ENCODE results near the gene SEMA6A.
"Not testable (repeated sequence)": the region's sequence is repeated elsewhere in the genome, so short reads cannot be mapped to it uniquely, and the experiment has no call there.

Gene SEMA6A

DNA sequence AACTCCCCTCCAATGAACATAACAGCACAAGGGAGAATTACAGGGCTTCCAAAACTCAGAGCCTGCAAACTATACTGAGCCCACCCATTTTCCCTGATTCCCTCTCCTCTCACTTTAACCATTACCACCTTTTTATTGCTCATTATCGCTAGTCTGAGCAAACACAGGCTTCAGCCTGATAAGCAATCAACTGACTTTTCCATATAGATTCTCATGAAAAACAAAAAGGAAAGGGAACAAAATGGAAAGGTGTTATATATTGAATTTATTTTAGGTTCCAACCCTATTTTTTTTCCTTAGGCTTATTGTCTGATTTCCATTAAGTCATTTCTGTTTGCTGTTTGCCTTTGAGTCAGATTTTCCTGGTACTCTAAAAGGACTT is 27.9 kb downstream of the SEMA6A start:
- no peak for DNase-seq

DNA sequence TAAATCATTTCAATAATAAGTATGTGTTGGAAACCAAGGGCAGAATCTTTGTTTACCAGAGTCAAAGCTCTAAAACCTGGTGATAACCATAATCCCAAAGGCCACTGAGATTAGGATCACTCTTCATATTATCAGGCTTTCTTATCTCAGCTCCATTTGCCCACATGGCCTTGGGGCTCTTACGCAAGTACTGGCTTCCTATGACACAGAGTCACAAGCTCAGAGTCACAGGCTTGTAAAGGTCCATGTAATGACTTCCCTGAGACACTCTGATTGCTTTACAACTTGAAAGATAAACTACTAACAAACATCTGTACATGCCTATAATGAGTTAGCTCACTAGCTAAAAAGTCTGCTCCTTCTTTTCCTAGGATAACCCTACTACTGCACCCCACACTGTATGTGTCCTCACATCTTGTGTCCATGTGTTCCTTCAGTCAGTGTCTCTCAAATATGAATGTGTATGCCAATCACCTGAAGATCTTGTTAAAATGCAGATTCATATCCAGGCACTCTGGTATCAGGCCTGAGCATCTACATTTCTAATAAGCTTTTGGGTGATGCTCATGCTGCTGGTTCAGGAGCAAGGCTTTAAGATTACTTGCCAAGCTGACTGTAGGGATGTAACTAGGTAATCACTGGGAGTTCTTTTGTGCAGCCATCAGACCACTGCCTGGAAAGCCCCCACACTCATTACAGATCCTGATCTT is 28.4 kb downstream of the SEMA6A start:
- DNase-seq: no peak

DNA sequence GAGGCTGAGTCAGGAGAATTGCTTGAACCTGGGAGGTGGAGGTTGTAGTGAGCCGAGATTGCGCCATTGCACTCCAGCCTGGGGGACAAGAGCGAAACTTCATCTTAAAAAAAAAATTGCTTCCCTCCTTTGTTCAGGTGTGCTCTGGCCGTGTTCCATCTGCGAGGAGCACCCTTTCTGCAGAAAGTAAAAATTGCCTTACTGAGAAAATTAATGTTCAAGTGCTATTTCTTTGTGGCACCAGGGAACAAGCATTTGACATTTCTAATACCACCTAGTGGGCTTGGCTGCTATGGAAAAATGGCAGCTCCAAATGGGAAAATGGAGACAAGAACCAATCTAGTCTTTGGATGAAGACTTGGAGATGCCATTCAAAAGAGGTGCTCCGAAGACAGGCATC is 29.2 kb downstream of the SEMA6A start:
- not testable (repeated sequence) for DNase-seq

DNA sequence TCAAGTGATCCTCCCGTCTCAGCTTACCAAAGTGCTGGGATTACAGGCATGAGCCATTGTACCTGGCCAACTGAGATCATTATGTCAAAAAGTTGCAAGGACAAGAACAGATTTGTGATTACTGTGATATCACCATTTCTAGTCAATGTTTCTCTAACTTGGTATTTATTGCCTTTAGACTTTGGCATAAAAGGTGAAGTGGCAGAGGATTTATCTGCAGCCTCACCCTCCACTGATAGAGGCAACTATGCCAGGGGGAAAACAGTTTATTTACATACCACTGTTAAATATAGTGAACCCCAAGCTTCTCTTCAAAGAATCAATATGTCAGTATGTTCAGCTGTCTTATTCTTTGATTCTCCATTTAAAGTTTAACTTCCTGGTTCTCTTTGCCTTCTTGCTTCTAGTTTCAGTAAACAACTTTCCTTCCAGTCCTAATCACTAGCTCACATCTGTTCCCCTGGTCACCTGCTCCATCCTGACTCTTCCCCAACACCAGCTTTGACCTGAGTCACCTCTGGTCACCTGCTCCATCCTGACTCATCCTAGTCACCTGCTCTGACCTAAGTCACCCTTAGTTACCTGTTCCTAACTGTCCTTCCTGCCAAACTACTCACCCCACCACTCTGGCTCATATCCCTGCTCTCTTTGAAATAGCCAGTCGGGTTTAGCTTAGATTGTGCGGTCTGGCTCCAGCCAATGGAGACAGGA is 29.9 kb downstream of the SEMA6A start:
- no peak for DNase-seq

DNA sequence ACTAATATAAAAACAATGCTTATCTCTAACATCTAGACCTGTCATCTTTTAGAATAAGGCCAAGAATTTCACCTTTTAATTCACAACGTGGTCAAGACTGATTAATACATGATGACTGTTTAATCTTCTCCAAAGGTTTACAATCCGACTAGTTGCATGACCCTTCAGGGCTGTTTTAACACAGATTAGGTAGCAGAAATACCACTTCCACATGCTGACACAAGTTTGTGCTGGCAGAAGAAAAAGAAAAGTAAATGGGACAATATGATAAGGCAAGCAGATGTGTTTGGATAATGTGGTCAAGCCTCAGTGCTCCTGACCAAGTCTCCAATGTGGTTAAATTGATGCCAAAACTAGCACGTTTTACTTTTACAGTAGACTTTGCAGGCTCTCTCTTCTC is 31.1 kb downstream of the SEMA6A start:
- no peak for DNase-seq

DNA sequence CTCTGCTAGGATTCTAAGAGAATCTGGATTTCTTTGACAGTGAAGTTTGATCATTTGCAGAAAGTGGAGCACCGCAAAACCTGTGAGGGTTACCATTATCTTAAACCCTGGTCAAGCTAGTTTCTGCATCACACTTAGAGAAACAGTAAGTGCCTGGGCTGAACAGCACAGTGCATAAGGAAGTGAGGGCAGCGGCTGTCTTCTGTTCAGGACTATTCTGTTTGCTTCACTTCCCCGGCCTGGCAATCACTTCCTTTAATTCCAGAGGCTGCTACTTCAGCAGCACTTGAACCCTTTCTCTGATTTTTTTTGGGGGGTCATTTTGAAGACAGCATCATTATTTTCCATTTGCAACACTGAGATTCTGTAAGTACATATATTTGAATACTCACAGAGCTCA is 32.0 kb downstream of the SEMA6A start:
- DNase-seq: no peak

DNA sequence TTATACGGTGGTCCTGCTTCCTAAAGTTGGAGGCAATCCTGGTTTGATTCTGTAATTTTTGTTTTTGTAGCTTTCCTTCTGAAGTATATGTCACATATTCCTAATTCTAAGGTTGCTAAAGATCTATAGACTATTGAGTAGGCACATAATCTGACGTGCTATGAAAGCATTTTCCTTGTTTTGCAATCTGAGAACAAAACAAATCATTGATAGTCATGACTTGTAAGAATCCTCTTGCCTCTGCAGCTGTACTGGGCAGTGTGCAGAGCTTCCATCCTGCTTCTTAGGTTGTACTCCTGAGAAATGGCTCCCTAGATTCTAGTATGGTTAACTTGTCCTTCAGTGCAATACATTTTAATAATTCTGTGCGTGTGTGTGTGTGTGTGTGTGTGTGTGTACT is 35.4 kb downstream of the SEMA6A start:
- DNase-seq: no peak

DNA sequence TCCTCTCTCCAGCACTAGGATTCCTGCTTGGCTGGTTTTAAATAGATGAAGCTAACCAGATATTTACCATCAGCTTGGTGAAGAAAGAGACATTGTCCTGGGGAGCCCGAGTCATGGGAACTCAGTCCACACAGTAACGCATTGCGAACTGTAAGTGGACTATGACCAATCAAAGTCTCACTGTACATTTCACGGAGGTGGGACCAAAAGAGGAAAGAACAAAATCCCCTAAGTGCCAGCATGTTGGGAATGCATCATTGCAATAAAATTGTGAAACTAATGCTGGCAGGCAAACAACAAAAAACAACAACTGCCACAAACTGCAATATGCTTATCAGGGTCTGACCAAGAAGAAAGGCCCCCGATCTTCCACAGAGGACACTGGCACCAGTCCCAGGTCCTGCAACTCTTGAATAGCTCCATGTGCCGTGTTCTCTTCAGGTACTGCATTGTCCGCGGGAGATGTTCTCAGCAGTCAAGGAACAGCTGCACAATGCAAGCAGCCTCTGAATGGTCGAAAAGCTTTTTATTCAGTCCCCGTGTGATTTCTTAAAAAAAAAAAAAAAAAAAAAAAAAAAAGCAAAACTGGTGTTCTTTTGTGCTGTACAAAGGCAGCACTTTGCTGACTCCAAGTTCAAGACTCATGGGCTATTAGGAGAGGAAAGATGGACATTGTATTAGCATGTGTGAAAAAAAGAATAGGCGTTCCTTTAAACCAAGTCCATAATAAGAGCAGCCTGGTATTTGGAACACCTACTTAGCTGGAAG is 38.1 kb downstream of the SEMA6A start:
- DNase-seq: no peak

DNA sequence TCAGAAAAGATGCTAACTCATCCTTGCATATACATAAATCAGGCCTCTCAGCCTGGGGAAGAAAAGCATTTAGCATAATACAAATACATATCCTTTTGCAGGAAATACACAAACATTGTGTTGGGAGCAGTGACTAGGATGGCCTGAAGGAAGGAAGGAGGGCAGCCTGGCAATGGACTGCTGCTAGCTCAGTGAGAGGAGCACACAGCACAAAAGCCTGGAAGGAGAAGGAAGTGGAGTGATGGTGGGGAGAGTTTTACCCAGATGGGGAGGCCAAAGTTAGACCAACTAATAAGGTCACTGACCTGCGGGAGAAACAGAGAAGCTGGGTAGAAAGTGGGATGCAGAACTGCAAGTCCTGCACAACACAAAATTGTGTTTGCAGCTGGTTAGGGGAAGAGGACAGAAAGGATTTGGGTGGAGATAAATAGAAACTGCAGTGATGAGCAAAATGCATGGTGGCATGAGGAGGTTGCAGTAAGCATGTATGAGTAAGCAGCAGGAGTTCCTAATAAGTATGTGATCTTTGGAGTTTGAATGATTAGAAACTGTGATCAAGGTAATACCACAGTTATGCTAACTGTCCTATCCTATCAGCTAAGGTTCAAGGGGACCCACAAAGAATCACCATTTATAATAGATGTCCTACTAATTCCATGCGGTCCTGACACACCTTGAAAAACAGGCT is 39.5 kb downstream of the SEMA6A start:
- DNase-seq: no peak

DNA sequence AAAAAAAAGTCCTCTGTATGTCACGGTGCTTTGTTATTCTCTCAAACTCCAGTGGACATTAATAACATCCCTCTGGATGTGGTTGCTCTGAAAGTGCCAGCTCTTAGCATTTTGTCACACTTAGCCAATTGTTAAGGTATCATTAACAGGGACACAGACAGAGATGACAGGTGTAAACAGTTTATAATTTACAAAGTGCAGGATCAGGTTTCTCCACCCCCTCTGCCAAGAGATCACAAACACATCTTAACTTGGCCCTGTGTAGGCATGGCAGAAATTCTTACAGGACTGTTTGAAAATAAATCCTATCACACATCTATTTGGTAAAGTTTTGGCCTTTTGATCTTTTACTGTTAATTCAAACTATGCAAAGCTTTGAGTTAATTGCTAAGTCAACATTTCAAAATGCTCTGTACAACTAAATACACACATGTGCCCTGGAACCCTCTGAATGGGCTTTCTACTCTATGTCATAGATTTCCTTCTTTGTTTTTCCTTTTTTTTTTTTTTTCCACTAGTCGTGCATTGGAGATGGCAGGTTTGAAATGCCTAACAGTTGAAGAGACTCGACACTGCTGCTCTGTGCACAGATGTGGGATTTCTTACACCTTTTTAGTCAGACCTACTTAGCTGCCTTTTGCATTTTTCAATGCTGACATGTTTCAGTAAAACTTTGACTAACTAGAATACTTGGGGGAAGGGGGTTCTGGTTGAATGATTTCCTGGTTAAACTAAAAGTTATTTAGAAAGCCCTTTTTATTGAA is 41.7 kb downstream of the SEMA6A start:
- no peak for DNase-seq

DNA sequence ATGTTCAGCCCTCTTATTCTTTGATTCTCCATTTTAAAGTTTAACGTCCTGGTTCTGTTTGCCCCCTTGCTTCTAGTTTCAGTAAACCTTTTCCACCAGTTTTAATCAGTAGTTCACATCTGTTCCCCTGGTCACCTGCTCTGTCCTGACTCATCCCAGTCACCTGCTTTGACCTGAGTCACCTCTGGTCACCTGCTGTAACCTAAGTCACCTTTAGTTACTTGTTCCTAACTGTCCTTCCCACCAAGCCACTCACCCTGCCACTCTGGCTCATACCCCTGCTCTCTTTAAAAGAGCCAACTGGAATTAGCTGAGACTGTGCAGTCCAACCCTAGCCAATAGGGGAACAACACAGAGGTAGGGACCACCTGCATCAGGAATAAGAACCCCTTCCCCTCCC is 43.0 kb downstream of the SEMA6A start:
- DNase-seq: no peak

DNA sequence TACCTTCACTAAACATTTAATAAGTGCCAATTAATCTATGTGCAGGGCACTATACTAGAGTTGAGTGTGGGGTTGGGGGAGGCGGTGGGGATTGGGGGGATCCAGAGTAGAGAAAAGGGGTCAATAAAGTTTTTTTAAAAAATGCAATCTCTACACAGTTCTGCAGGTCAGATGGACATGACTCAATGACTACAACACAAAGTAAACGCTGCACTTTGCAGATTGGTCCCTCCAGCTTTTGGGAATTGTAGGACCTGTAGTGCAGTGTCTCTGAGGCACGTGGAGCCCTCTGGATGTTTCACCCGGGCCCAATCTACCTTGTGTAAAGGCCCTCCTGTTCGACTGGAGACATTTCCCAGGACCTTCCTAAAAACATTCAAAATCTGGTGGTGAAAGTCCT is 43.5 kb downstream of the SEMA6A start:
- no peak for DNase-seq

DNA sequence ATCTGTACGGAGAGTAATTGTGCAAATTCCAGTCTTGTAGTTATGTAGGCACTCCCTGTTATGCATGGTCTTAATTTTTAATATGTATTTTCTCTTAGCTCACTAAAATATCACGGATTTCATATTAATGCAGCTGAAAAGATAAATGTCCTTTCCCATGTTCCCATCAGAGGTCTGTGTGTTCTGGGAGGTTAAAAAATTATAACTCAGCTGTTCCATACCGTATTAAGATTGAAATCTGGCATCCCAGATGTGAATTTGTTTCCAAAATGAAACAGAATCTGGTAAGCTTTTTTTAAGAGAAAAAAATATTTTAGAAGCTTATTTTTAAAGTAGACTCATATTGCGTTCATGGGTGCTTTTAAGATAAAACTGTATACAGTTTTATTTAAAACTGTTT is 44.3 kb downstream of the SEMA6A start:
- no peak for DNase-seq

DNA sequence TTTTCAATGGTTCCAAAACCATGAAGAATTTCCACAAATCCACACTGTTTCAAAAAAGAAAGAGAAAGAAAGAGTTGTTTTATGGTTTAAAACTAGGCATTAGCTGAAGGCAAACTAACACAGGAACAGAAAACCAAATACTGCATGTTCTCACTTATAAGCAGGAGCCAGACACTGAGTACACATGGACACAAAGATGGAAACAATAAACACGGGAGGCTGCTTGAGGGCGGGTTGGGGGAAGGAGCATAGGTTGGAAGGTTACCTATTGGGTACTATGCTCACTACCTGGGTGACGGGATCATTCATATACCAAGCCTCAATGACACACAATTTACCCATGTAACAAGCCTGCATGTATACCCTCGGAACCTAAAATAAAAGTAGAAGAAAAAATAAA is 45.0 kb downstream of the SEMA6A start:
- no peak for DNase-seq

DNA sequence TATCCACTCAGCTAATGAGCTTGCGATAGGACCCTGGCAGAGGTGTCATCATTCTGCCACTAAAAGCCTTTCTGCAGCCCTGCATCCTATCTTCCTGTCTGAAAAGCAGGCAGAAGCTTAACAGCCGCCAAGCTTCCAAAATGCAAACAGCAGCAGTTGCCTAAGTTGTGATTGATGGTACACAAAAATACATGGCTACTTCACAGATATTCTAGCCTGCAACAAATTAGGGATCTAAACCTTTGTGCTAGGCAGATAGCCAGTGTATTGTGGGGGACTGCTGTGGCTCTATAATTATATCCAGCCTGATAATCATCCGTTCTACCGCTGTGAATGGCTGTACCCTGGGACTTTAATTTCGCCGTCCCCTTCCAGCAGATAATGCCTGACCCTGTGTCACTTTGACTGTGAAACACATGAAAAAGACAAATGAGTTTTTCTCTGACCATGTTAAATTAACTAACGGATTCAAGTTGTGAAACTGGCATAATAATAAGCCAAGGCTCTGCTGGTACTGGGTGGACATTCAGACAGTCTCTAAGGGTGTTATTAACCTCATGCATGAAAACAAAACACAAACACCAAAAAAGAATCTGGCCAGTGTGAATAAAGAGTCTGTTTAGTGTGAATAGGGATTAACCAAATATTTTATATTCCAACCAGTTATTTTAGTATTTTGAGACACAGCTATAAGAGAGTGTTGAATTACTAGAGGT is 45.9 kb downstream of the SEMA6A start:
- DNase-seq: no peak

DNA sequence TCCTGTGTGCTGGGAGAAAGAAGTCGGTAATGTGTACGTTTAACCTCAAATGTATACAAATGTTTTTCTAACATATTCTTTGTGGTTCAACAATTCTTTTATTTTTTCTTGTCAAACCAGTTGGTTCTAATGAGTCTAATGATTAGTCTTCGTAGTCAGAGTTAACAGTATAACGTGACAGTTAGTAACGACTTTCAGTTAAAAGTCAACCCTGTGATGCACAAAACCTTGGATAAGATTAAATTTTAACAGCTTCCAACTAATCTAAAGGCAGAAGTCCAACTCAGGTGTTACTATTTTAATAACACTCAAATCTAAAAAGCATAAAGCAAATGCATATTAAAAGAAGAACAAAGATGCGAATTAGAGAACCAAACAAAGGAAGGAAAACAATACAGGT is 47.0 kb downstream of the SEMA6A start:
- DNase-seq: no peak

DNA sequence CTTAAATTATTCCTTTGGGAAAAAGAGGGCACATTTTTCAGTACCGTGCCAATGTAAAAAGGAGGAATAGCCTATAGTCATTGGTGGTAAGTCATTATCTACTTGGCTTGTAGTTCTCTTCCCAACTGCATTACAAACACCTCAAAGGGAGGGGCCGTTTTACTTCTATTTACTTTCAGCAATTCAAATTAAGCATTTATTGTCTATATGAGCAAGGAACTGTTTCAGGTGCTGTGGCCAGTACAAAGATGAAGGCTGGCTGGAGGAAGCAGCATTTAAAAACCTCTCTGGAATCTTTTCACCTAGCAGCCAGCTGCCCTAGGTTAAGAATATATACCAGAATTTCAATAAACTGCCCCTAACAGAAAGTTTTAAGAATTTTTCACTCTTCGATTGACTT is 48.9 kb downstream of the SEMA6A start:
- no peak for DNase-seq

DNA sequence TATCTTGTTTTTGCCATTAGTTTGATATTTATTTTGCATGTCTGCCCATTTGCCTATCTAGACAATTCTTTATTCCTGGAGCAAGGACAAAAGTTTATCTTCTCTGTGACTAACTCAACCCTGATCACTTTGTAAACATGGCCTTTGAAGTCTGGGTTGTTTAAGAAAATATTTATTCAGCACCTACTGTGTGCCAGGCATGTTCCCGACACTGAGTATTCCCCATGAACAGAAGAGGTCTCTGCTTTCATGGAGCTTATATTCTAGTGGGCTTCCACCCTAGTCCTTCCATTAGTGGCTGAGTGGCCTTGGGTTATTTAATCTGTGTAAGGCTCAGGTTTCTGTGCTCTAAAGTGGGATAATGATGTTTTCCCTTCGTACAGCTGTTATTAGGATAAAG is 49.7 kb downstream of the SEMA6A start:
- DNase-seq: no peak

DNA sequence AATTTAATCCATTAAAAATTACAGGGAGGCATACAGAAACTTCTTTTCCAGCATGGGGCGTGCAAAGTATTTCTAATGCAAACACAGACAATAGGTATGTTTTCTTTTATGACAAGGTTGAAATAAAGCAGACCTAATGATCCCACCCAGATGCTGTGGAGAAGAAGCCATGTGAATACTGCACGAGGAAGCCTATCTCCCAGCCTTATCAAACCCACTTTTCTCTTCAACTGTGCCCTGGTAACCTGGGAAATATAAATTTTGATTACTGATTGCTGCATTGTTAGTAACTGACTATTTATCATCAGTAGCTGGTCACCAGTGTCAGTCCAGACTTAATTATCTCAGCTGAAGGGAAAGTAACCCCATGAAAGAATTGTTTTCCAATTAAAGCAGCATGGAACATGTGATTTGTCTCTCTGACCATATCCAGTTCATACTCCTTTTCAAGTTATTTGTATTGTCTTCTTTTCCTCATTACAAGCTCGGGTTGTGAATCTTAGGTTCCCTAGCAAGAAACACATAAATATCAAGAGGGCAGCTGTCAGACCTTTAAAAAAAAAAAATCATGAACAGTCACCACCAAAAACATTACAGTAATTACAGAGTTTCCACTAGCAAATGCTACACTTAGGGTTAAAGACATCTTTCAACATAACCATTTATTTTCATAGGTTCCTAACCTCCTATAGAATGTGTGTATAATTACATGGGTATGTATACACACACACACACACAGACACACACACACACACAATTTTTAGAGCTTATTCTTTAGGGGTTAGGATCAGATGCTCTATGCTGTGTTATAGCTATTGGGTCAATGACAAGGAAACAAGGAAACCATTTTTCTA is 50.3 kb downstream of the SEMA6A start:
- DNase-seq: no peak

DNA sequence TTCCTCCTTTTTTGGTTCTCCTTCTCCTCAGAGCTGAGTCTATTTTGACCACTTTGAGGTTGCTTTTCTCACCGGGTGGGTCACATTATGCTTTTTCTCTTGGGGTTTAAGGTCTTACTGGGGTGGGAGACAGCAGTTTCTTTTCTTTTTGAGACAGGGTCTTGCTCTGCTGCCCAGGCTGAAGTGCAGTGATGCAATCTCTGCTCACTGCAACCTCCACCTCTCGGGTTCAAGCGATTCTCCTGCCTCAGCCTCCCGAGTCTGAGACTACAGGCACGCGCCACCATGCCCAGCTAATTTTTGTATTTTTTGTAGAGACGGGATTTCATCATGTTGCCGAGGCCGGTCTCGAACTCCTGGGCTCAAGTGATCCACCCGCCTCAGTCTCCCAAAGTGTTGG is 51.4 kb downstream of the SEMA6A start:
- not testable (repeated sequence) for DNase-seq

Measured in CD4-positive, alpha-beta T cell treated with Interleukin-10 for 1 hour (primary cell).